Measurements from ENCODE around the gene FAM120AOS. TPM values are rescaled to one million over a fixed set of nuclear protein-coding genes. Genes with fewer than 3 reads are reported as not detected.
"Not testable (repeated sequence)": the region's sequence is repeated elsewhere in the genome, so short reads cannot be mapped to it uniquely, and the experiment has no call there.

Gene FAM120AOS
- total and polyA plus RNA-seq, 2 experiments from 2014 or later = 71.9 to 74.6 TPM

DNA sequence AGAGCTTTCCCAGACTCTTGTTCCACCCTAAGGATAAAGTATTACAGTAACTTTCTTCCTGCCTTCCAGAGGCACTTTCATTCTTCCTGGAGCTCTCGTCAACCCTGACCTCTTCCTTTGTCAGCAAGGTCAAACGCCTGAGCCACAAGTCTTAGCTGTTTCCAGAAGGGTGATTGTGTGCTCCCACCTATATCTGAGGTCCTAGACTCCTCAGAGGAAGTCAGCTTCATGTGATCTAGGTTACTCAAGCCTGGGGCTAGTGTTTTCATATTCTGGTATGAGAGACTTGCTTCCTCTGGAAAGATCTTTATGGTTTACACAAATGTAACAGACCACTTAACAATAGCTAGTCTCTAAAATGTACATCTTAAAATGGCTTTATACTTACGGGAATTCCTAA lies 7.3 kb downstream of the FAM120AOS start:
- peaks cover 24% of the 10 kb centered on the region for H3K36me3 ChIP-seq
- peak in 1 of 2 donors; percentile 32 for DNase-seq (ENCODE audit: low read depth in 1 of 2, low spot score in 1 of 2)
- H3K27ac ChIP-seq = peak overlapping the region; percentile 79
- H3K27me3 ChIP-seq = no peaks in the 10 kb centered on the region
- no peak overlapping the region for H3K4me3 ChIP-seq
- H3K9me3 ChIP-seq (ENCODE audit: low read depth) = no peaks in the 10 kb centered on the region
- peaks cover 15% of the 10 kb centered on the region for H3K4me1 ChIP-seq (ENCODE audit: low read depth)
- no peak for TF ChIP-seq CTCF (IDR thresholded peaks at IDR 0.05; ENCODE audit: low read depth, low read length)

GRCh38 chr9:93440896-93441580 lies 12.3 kb downstream of the FAM120AOS start:
- Histone ChIP-seq H3K27ac (no peak overlapping the region), H3K9me3 (ENCODE audit: low read depth) (no peaks in the 10 kb centered on the region), H3K27me3 (no peaks in the 10 kb centered on the region), H3K36me3 (no peaks in the 10 kb centered on the region), H3K4me3 (no peak overlapping the region), H3K4me1 (ENCODE audit: low read depth) (peaks cover 4% of the 10 kb centered on the region)
- no peak for TF ChIP-seq CTCF (IDR thresholded peaks at IDR 0.05; ENCODE audit: low read depth, low read length)
- DNase-seq (ENCODE audit: low read depth in 1 of 2, low spot score in 1 of 2) = no peak

GRCh38 chr9:93439301-93439700 lies 14.1 kb downstream of the FAM120AOS start:
- H3K27ac ChIP-seq; DNase-seq (ENCODE audit: low read depth in 1 of 2, low spot score in 1 of 2); H3K4me1 ChIP-seq (ENCODE audit: low read depth); H3K4me3 ChIP-seq; H3K9me3 ChIP-seq (ENCODE audit: low read depth); H3K36me3 ChIP-seq; H3K27me3 ChIP-seq: not testable (repeated sequence)

DNA sequence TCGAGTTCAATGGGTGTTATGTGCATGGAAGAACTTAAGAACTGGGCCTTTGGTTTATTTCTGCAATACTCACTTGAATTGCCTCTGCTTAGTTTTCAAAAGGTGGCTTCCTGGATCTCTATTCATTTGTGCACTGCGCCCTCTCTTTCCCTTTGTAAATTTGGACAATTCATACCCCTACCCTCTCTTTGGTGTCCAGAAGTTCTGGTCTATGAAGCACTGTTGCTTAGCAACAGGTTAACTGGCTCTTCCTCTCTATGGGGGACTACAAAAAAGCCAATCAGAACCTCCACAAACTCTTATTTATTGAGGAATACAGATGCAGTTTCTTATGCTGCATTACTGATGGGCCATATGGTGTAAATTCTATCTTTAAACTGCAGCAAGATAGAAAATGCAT lies 15.4 kb downstream of the FAM120AOS start:
- no peak for TF ChIP-seq CTCF (IDR thresholded peaks at IDR 0.05; ENCODE audit: low read depth, low read length)
- Histone ChIP-seq H3K9me3 (ENCODE audit: low read depth) (no peaks in the 10 kb centered on the region), H3K27me3 (no peaks in the 10 kb centered on the region), H3K4me1 (ENCODE audit: low read depth) (no peaks in the 10 kb centered on the region), H3K36me3 (no peaks in the 10 kb centered on the region), H3K27ac (no peak overlapping the region), H3K4me3 (no peak overlapping the region)
- no peak for DNase-seq (ENCODE audit: low read depth in 1 of 2, low spot score in 1 of 2)

DNA sequence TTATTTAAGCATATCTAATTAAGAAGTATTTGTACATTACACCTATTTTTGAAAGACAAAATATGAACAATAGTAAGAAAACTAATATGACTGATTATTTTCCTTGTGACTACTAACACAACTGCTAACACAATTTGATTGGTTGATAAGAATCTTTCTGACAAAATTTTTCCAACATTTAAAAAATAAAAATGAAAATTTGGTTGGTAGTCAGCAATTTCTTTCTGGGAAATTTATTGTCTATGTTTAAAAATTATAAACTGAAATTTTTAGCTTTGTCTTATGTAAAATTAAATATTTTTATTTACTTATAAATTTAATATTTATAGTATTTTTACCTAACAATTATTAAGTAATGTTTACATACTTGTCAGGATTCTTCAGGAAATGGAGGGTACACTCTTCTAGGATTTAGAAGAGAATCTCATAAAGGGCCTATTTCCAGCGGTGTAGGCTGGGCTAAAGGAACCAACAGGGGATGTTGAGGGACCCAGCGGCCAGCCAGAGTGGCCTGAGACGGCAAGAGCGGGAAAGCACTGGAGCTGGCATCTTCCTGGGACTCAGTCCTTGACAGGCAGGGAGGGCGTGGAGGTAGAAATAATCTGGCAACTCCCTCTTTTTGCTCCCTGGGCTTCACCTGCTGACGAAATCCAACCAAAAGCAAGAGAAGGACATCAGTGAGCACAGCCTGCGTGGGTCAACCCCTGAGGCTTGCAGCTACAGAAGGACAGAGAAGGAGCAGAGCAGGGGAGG lies 16.6 kb downstream of the FAM120AOS start:
- DNase-seq (ENCODE audit: low read depth in 1 of 2, low spot score in 1 of 2) = no peak
- Histone ChIP-seq H3K36me3 (no peaks in the 10 kb centered on the region), H3K27me3 (no peaks in the 10 kb centered on the region), H3K4me3 (no peak overlapping the region), H3K4me1 (ENCODE audit: low read depth) (peaks cover 3% of the 10 kb centered on the region), H3K9me3 (ENCODE audit: low read depth) (no peaks in the 10 kb centered on the region), H3K27ac (no peak overlapping the region)
- TF ChIP-seq CTCF (IDR thresholded peaks at IDR 0.05; ENCODE audit: low read depth, low read length) = no peak

DNA sequence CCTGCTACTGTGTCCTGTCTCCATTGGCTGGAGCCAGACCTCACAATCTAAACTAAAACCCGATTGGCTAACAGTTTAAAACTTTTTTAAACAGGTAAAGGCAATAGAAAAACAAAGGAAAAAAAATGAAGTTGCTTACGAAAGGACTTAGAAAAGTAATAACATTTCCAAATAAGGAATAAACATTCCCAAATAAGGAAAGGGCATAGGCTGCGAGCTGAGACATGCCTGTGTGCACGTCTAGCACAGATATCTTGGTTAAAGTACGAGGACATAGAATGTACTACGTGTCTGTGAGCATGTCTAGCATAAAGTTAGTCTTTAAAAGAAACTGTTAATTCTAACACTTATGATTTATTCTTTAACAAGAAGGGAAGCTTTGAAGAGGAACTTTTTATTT lies 17.2 kb downstream of the FAM120AOS start:
- Histone ChIP-seq H3K9me3 (ENCODE audit: low read depth) (no peaks in the 10 kb centered on the region), H3K4me1 (ENCODE audit: low read depth) (peaks cover 9% of the 10 kb centered on the region), H3K27me3 (no peaks in the 10 kb centered on the region), H3K36me3 (no peaks in the 10 kb centered on the region), H3K27ac (no peak overlapping the region), H3K4me3 (no peak overlapping the region)
- no peak for TF ChIP-seq CTCF (IDR thresholded peaks at IDR 0.05; ENCODE audit: low read depth, low read length)
- DNase-seq (ENCODE audit: low read depth in 1 of 2, low spot score in 1 of 2) = no peak

All from cardiac muscle cell (in vitro differentiated cells and primary cell).